Measurements from ENCODE around the gene YIF1A.

YIF1A gene, protein sequence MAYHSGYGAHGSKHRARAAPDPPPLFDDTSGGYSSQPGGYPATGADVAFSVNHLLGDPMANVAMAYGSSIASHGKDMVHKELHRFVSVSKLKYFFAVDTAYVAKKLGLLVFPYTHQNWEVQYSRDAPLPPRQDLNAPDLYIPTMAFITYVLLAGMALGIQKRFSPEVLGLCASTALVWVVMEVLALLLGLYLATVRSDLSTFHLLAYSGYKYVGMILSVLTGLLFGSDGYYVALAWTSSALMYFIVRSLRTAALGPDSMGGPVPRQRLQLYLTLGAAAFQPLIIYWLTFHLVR

DNA sequence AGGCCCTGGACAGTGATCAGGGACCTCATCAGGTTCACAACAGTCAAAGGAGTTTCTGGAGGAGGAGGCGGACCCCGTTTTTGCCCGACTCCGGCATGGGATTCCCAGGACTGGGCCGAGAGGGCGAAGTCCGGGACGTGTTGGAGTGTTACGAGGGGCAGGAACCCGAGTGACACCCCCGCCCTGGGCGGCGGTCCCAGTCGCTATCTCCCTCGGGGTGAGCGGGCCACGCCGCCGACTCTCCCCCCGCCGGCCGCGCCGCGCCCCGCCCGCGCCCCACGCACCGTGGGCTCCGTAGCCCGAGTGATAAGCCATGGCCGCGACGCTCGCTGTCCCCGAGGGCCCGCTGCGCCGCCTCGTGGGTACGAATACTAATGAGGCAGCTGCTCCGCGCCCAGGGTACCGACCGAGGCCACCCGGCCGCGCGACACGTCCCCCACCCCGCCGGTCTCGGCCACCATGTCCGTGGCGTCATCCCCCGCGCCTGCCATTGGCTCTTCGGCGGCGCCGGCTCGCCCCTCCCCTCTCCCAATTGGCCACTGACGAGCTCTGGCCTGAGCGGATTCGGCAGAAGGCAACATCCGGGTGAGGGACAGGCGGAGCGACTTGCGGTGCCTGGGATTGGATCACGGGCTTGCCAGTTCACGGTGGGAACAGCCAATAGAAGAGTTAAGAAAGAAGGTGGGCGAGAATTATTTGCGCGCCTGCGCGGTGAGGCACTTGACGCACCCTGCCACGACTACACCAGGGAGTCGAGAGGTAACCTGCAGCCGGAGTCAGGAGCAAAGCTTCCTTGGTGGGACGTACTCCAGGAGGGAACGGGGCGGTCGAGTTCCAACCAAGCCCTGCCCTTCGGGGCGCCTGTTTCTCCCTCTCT, at the start of gene YIF1A:
Gene YIF1A, minus strand, starts transcription at position 473 of the 877 bp plus-strand sequence. Its CDS starts 158 bp downstream, at position 315.
- DNase-seq (ENCODE audit: low spot score), result peak; percentile 99

DNA sequence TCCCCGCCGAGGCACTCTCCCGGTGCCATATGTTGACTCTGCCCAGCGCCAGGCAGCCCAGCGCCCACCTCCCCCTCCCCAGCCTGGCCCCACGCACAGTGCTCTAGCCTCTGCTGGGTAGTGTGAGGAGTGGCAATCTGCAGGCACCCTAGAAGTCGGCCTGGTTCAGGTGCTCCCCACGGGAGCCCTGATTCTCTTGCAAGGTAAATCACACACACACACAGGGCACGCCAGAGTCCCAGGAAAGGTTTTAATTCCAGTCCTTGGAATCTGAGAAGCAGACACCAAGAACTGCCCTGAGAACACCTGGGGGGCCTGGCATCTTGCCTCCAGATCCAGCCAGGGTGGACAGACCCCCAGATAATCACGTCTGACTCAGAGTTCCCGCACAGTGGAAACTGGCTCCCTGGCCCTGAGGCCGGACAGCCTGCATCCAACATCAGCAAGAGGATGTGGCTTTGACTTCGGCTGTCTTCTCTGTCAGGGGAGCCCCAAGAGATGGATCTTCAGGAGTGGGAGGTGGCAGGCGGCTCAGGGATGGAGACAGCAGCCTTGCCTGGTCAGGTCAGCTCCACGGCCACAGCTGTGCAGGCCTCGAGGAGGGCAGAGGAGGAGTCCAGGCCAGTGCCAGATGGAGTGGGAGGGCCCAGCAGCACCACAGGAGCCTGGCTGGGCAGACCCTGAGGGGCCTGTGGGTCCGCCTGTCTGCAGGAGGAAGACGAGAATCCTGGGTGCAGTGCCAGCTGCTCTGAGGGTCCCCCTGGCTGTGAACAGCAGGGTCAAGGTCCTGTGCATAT, 48.4 kb upstream of the YIF1A start:
- no peak for DNase-seq (ENCODE audit: low spot score)

DNA sequence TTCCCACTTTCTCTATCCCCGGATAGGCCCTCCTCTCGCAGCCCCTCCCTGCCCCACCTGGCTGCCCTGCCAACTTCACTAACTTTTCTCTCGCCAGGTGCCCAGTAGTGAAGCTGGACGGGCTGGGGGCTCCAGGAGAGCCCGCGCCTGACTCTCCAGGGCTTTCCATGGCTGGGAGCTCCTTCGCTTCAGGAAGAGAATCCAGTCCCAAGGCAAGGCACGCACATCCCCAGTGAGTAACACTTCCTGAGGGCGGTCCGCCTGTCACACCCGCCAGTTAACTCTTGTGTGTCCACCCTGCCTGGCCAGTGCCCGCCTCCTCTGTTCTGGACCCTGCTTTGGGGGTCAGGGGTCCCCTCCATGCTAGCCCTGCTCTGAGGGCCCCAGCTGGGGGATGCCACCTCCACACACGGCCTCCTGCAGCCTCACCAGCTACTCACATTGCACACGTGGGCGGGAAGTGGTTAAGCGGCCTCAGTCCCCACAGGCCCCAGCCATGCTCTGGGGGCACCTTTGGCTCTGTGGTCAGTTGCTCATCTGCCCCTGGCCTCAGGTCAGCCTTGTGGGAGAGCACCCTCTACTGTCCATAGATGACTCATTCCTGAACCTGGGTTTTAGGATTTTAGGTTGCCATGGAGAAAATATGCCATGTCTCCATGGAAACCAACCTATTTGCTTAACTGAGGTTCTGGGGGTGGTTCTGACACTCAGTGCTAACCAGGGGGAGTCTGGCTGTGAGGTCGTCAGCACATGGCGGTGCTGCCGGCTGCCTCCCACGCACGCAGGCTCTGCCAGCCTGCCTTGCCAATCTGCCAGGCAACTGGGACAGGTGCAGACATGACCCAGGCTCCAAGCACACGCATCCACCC, 47.5 kb upstream of the YIF1A start, which contains the start of gene RIN1:
Gene RIN1, minus strand, starts transcription at position 201 of the 869 bp plus-strand sequence. Its CDS starts 32 bp downstream, at position 169.
- DNase-seq (ENCODE audit: low spot score), result peak; percentile 86

DNA sequence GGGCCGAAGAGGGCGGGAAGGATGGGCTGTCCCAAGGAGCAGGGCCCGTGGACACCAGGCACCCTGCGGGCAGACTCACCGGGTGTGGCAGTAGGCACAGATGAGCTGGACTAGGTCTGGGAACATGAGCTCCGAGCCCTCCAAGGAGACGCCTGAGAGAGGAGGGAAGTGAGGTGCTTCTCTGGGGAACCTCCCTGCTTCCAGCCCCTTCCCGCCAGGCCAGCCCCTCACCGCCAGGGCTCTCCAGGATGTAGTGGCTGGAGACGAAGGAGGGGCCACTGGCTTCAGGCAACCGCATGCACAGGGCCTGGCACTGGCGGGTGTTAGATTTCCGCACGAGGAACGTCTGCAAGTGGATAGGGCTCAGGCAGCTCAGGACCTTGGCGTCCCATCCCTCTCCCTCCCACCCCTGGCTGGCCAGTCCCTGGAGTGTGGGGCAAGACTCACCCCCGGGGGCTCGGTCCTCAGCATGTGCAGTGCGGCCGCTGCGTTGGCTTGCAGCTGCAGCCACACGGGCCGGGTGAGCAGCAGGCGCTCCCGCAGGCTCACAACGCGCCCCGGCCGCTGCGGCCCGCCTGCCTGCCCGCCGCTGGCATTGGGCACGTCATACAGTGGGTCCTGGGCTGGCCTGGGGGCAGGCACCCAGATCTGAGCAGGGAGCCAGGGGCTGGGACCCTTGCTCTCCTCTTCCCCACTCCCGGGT, 46.7 kb upstream of the YIF1A start:
- peak; percentile 80 for DNase-seq (ENCODE audit: low spot score)

DNA sequence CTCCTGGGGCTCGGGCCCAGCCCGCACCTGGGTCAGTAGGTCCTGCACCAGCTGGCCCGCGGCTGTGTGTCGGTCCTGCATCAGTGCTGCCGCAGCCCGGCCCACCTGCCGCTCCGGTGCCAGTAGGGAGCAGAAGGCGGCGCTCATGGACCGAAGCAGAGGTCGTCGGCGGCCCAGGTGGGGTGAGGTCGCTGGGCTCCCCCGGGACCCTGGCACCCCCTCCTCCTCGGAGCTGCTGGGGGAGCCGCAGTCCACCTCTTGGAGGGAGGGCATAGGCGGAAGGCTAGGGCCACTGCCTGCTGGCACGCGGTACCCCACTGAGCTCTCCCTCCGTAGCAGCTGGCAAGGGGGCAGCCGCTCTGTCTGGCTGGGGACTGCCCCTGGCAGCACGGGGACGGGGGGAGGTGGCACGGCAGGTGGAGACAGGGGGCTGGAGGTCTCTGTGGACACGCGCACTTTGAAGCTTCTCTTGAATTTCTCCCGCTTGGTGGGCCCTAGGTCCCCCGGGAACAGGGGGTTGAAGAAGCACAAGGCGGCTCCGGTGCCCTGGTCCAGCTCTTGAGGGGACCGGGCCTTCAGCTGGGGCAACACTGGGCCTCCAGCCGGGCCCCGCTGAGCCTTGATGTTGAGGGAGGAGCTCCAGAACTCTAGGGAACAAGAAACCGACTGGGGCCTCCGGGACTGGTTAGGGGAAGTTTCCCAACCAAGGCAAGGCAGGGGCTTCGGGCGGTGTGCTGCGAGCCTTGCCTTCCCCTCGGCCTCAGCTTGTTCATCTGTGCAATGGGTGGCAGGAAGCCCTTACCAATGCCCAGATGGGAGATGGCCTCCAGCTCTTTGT, 45.9 kb upstream of the YIF1A start:
- DNase-seq (ENCODE audit: low spot score), result no peak

DNA sequence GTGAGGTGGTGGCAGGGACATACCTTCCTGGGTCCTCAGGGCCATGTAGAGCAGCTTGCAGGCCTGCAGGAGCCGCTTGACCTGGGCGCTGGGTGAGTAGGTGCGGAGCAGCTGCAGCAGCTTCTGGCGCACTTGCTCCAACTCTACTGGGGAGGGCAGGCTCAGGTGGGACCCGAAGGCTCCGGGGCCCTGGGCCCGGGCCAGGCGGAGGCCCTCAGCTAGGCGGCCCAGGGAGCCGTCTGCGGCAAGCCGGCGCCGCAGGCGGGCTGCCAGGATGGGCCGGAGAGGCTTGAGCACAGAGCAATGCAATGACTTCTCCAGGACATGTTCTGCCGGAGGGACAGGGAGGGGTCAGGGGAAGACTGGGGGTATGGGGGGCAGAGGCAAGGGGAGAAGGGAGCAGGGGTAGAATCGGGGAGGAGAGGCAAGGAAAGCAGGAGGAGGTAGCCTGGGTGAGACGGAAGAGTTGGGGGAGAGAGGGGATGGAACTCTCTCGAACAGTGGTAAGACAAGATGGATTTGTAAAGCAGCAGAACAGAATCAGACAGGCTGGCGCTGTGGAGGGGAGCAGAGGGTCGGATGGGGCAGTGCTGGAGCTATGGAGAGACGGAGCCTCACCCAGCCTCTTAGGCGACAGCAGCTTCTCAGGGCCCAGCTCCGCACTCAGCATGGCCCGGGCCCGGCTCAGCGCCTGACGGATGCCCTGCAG, 45.1 kb upstream of the YIF1A start:
- no peak for DNase-seq (ENCODE audit: low spot score)

DNA sequence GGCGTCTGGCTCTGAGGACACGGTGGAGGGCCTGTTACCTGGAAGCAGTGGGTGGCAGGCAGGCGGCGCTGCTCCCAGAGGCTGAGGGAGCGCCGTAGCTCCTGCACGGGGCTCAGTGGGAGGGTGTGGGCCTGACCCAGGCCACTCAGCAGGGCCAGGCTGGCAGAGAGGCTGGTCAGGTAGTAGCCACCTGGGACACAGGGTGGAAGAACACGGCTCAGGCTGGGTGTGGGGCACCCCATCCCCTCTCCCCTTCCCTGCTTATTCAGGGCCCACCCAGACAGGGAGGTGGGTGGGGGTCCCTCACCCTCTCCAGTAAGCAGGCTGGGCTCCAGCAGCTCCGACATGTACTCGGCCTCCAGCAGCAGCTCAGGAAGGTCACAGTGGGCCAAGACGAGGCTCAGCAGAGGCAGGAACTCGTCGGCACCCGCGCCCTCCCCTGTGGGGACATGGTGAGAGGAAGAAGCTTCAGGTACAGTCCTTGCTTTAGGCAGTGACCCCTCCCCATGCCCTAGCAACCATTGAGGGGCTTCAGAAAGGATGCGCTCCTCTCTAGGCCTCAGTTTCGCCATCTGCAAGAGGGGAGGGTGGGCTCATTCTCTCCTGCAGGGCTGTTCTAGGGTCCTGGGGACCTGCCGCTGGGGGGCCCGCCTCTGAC, 44.4 kb upstream of the YIF1A start:
- no peak for DNase-seq (ENCODE audit: low spot score)

DNA sequence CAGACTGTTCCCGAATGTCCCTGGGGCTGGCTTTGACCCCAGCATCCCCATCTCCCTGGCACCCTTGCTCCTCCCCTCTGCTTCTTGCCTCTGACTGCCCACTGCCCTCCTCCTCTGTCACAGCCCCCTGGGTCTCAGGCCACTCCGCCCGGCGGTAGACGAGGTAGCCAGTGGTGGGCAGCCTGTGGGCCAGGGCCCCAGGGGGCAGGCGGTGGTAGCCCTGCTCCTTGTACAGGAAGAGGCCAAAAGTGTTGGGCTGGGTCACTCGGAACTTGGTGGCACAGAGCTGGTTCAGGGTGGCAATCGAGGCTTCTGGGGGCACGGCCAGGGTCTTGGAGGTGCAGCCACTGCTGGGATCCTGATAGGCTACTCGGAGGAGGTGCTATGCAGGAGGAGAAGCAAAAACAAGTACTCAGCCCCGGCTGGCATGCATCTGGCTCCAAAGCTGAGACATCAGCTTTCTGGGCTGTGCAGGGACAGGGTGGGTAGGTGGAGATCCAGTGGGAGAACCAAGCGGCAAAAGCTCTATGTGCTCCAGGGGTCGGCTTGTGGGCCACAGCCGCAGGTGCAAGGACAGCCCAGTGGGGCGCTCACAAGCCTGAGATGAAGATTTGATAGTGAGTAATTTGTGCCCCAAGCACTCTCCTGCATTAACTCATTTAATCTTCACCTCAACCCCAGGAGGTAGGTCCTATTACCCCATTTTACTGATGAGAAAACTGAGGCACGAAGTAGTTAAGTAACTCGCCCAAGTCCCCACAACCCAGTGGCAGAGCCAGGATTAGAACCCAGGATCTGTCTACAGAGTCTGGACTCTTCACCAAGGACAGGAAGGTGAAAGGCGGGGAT, 43.7 kb upstream of the YIF1A start:
- DNase-seq (ENCODE audit: low spot score), result no peak

DNA sequence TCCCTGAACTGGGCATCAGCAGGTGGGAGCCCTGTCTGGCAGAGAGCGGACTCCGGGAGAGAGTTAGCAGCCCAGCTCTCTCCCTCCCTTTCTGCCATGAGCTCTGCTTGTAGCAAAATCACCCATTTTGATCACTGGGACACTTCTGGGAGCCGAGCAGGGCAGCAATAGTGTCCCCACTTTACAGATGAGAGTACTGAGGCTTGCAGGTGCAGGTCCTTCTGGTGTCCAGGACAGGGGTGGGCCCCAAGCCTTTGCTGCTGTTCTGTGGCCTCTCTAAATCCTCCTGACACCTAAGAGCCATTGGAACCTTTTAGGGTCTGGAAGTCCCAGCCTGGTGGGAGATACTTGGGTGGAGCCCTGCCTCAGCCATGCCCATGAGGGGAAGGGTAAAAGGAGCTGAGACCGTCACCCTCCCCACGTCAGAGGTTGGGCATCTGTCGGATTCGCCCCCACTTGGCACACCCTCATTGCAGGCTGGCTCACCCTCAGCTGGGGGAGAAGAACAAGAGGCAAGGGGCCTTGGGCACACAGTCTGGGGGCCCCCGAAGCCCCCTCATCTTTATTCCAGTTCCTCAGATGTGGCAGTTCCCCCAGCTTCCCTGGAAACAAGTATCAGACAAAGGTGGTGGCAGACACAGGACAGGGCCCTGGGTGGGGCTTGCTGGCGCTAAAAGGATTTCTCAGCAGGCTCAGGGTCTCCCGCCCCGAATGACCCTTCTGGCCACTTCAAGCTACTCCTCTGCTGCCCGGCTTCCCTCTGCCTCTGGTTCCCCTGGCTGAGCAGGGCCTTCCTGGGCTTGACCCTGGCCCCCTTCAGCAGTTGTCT, 42.8 kb upstream of the YIF1A start:
- DNase-seq (ENCODE audit: low spot score), result no peak

DNA sequence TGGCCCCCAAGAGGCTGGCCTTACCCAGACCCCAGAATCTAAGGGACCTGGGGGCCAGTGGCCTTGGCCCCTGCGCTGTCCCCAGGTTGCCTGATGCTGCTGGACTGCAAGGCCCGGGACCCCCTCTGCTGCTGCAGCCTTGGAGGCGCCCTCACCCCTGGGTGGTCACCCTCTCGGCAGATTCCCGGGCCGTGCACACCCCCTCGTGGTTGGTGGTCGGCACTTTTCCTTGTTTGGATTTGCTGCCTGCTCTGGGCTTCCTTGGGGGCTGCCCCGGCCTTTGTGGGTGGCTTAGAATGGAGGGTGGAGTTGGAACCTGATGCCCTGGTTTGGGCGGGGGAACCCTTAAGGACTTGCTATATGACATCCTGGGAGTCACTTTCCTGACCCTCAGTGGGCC, 42.0 kb upstream of the YIF1A start:
- no peak for DNase-seq (ENCODE audit: low spot score)

DNA sequence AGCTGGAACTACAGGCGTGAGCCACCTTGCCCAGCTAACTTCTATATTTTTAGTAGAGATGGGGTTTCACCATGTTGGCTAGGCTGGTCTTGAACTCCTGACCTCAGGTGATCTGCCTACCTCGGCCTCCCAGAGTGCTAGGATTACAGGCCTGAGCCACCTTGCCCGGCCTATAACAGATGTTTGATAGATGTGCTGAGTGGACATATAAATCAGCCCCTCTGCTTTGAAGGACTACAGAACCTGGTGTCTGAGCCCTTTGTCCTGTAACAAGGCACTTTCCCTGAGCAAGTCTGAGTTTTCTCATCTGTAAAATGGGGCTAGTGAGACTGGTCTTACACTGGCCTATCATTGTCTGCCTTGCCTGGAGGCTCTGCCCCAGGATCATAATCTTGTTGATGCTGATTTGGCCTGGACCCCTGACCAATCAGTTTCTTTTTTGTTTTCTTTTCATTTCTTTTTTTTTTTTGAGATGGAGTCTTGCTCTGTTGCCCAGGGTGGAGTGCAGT, 40.3 kb upstream of the YIF1A start:
- DNase-seq (ENCODE audit: low spot score), result no peak

DNA sequence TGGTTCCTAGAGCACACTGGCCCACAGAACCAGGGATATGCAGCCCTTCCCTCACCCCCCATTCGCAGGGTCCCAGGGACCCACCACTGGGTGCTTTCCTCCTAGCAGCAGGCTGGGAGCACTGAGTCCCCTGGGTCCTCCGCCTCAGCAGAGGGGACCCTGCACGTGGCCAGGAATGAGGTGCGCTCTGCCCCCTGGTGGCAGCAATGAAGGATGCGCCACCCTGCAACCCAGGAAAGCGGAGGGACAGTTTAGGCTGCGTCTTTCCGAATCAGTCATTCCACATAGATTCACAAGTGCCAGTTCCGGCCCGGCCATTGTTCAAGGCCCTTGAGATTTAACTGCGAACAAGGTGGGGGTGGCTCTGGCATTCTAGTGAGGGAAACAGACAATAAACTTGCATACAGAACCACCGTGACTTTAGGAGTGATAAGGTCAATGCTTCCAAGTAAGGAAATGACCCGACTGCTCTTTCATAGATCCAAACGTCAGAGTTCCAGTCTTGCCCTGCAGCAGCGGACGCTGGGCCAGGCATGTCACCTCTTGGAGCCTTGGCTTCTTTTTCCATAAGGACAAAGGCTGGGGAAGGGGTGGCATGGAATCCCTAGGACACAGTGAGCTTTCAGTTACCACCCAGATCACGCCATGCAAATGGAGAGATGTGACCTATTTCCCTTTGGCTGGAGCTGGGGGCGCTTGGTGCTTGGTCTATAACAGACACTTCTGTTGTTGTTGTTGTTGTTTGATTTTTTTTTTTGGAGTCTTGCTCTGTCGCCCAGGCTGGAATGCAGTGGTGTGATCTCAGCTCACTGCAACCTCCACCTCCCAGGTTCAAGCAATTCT, 39.6 kb upstream of the YIF1A start:
- peak; percentile 86 for DNase-seq (ENCODE audit: low spot score)

DNA sequence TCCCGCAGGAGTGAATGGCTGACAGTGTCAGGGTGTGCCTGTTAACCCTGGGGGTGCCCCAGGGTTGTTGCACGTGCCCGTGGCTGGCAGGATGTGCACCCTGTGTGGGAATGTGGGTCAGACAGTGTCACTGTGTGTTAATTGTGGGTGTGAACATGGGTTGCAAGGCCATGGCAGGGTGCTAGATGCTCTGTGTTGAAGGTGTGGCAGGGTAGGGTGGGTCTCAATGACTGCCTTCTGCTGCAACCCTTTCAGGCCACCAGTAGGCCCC, 39.0 kb upstream of the YIF1A start:
- no peak for DNase-seq (ENCODE audit: low spot score)

DNA sequence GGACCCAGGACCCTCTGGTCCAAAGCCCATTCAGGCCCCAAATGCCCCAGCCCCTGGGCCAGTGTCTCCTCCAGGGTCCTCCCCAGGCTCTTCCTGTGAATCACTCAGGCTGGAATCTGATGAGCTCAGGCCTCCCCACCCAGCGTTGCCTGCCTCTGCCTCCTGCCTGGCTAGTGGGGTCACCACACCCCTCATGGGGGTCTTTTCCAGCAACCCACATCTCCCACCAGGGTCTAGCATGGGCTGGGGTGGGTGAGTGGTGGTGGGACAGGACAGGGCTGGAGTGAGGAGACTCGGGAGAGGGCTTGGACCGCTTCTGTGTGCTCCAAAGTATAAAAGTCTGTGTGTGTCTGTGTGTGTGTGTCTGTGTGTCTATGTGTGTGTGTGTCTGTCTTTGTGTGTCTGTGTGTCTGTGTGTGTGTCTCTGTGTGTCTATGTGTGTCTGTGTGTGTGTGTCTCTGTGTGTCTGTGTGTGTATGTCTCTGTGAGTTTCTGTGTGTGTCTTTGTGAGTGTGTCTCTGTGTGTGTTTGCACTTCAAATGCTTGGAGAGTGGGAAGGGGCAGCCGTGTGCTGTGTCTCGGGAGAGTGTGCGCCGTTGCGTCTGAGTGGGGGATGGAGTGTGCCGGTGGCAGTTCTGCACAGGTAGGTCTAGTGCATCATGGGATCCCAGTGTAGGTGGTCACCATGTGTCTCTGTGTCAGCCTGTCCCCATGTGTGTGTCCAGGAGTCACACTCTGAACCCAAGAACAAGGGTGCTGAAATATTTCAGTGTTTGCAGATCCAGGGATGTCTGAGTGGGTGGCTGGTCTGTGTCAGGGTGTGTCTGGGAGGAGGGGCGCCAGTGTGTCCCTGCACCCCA, 38.5 kb upstream of the YIF1A start:
- DNase-seq (ENCODE audit: low spot score), result no peak

Data from iPS-NIHi11 (cell line).